Neutrophil (primary cell): ENCODE measurements around the gene APBB1.

Experiments used
- H3K27ac ChIP-seq: fragments of 200-600 bp; sonication (generic); 2 replicates; pipeline ENCODE4 v1.5.1; 2016; ENCODE audit warnings: mild to moderate bottlenecking, moderate library complexity
- H3K27me3 ChIP-seq: fragments of 200-600 bp; sonication (generic); 2 replicates; pipeline ENCODE4 v1.6.0; 2016; ENCODE audit warnings: mild to moderate bottlenecking
- H3K36me3 ChIP-seq: fragments of 200-600 bp; sonication (generic); 2 replicates; pipeline ENCODE4 v1.5.1; 2017
- H3K4me1 ChIP-seq, 2 experiments: fragments of 200-600 bp in 1 of 2; sonication (generic) in 1 of 2; 1 replicate in 1 of 2; 2 replicates in 1 of 2; pipeline versions ENCODE4 v1.5.1 to v1.6.1; 2013 to 2016; ENCODE audit warnings: low read depth in 1 of 2, low read length in 1 of 2, mild to moderate bottlenecking in 1 of 2, moderate library complexity in 1 of 2; ENCODE audit not compliant: control insufficient read depth in 1 of 2, insufficient read depth in 1 of 2
- H3K4me3 ChIP-seq, 2 experiments: fragments of 200-600 bp in 1 of 2; sonication (generic) in 1 of 2; 1 replicate in 1 of 2; 2 replicates in 1 of 2; pipeline ENCODE4 v1.5.1; 2013 to 2016; ENCODE audit warnings: low read depth in 1 of 2, low read length in 1 of 2, mild to moderate bottlenecking in 1 of 2, moderate library complexity in 1 of 2
- H3K9me3 ChIP-seq: fragments of 200-600 bp; sonication (generic); 2 replicates; pipeline ENCODE4 v1.5.1; 2016
- TF ChIP-seq, protein P1 (sequence below): fragments of 200-600 bp; sonication (generic); IDR thresholded peaks from 2 replicates; pipeline ENCODE4 v1.5.1; 2016; ENCODE audit warnings: antibody characterized with exemption

Gene APBB1

DNA sequence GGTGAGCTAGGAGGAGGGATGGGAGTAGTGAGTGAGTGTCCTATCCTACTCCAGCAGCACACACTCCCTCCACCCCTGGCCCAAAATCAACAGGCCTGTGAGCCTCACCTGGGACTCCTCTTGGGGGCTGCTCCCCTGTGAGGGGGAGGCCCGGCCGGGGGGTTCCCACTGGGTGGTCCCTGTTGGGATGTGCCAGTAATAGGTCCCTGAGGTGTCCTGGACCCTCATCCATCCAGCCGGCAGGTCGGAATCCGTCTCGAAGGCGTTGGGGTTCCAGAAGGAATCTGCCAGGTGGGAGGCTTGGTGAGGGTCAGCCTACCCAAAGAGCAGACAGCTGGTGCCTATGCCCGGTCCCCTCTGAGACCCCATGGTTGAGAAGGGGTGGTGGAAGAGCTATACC is 15.4 kb downstream of the APBB1 start:
- TF ChIP-seq, protein P1, sequence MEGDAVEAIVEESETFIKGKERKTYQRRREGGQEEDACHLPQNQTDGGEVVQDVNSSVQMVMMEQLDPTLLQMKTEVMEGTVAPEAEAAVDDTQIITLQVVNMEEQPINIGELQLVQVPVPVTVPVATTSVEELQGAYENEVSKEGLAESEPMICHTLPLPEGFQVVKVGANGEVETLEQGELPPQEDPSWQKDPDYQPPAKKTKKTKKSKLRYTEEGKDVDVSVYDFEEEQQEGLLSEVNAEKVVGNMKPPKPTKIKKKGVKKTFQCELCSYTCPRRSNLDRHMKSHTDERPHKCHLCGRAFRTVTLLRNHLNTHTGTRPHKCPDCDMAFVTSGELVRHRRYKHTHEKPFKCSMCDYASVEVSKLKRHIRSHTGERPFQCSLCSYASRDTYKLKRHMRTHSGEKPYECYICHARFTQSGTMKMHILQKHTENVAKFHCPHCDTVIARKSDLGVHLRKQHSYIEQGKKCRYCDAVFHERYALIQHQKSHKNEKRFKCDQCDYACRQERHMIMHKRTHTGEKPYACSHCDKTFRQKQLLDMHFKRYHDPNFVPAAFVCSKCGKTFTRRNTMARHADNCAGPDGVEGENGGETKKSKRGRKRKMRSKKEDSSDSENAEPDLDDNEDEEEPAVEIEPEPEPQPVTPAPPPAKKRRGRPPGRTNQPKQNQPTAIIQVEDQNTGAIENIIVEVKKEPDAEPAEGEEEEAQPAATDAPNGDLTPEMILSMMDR, result no peak
- Histone ChIP-seq H3K27ac (no peak overlapping the region), H3K9me3 (no peaks in the 10 kb centered on the region), H3K27me3 (no peaks in the 10 kb centered on the region), H3K4me3 (no peak overlapping the region), H3K4me1 (no peaks in the 10 kb centered on the region), H3K36me3 (no peaks in the 10 kb centered on the region)

DNA sequence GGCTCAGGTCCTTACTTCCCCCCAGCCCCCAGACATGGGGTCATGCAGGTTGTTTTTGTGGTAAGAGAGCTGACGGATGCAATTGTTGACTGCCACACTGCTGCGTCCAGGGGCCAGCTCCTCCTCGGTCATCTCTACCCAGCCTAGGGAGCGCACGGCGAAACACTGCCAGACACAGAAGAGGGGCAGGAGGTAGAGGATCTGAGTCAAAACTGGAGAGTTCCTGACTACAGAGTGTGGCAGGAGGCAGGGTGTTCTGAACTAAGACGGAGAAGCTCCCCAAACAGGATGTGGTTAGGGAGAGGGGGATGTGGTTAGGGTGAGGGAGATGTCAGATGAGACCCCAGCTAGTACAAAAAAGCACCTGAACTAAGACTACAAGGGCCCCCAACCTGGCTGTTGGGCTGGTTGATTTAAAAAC is 16.3 kb downstream of the APBB1 start:
- Histone ChIP-seq H3K36me3 (no peaks in the 10 kb centered on the region), H3K27ac (no peak overlapping the region), H3K9me3 (no peaks in the 10 kb centered on the region), H3K4me1 (no peaks in the 10 kb centered on the region), H3K27me3 (no peaks in the 10 kb centered on the region), H3K4me3 (no peak overlapping the region)
- TF ChIP-seq, protein P1, result no peak

DNA sequence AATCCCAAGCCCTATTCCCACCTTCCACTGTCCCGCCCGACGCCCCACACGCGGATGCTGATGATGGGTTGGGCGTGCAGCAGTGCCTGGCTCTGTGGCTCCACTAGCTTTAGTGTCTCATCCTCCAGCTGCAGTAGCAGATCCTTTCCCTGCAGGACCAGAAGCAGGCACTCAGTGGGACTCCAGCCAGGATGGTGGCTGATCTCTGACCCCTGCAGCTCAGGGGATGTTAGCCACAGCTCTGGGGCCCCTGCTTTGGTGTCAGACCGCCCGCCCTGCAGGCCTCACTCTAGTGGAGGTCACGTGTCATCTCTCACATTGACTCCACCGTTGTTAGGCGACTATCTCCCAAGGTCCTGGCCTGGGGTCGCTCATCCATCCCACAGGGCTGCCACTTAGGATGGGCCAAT is 16.8 kb downstream of the APBB1 start:
- TF ChIP-seq, protein P1, result no peak
- Histone ChIP-seq H3K4me1 (no peaks in the 10 kb centered on the region), H3K27me3 (no peaks in the 10 kb centered on the region), H3K36me3 (no peaks in the 10 kb centered on the region), H3K4me3 (no peak overlapping the region), H3K9me3 (no peaks in the 10 kb centered on the region), H3K27ac (no peak overlapping the region)

DNA sequence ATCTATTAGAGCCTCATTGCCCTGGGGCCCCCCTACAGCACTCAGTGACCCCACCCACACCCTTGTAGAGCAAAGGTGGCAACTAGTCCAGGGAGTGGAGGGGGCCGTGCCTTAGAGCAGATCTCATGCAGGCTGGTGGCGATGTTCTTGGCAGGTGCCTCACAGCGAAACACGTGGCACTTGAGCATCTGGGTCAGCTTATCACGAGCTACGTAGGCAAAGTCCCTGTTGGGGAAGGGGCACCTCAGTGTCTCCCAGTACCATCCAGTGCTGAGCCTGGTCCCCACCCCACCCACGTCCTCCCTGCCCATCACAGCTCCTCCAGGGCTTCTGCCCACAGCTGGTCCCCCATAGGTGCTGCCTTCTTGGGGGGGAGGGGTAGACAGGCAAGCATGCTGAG is 17.4 kb downstream of the APBB1 start:
- TF ChIP-seq, protein P1, result no peak
- Histone ChIP-seq H3K36me3 (no peaks in the 10 kb centered on the region), H3K27me3 (no peaks in the 10 kb centered on the region), H3K4me3 (no peak overlapping the region), H3K9me3 (no peaks in the 10 kb centered on the region), H3K27ac (no peak overlapping the region), H3K4me1 (no peaks in the 10 kb centered on the region)

DNA sequence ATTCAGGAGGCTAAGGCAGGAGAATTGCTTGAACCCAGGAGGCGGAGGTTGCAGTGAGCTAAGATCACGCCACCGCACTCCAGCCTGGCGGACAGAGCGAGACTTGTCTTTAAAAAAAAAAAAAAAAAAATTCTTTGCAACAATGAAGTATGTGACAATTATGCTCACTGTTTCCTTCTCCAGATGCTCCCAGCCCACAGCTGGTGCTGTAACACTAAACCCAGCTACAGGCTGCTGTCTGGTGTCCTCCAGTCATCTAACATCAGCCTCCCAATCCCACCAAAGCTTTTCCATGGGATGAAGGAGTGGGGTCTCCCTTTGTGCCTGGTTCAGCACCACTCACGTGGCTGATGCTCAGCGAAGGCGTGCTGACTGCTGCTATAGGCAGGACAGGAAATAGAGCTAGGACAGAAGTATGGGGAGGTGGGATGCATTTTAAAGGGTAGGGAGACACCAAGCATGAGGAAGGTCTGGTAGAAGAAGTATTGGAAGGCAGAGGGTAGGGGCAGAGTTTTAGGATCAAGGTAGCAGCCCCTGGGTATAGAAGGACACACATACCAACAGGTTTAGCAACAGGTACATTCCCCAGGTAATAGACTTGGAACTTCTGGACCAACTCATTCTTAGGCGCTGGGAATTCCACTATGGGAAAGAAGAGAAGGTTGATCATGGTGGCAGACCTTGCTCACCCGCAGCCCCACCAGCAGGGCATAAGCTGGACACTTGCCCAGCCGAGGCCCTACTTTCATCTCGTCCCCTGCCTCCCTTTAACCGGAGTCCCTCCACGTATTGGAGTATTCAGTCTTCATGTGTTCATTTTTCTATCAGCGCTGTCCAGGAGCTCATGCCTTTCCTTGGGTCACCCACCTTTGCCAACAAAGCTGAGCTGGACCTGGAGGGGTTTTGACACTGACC is 18.2 kb downstream of the APBB1 start:
- H3K4me3 ChIP-seq, result no peak overlapping the region
- H3K27me3 ChIP-seq, result no peaks in the 10 kb centered on the region
- TF ChIP-seq, protein P1, result no peak
- H3K9me3 ChIP-seq, result no peaks in the 10 kb centered on the region
- H3K4me1 ChIP-seq, result no peaks in the 10 kb centered on the region
- H3K36me3 ChIP-seq, result no peaks in the 10 kb centered on the region
- no peak overlapping the region for H3K27ac ChIP-seq
